Upper lobe of right lung (tissue), 1 donor: ENCODE measurements around the gene SNRPA1. TPM values are rescaled to one million over a fixed set of nuclear protein-coding genes. Genes with fewer than 3 reads are reported as not detected.

Source experiments
- ATAC-seq: fragments of 200-7000 bp; cut with Tn5 transposase; one replicate; pipeline ENCODE4 v1.9.1; 2020; ENCODE audit warnings: mild to moderate bottlenecking, moderate library complexity
- DNase-seq: peaks from one replicate; pipeline ENCODE4 v3.0.0-alpha.2; 2020
- H3K27ac ChIP-seq: fragments of 200-600 bp; one replicate; pipeline ENCODE4 v1.8.0; 2022
- H3K27me3 ChIP-seq: fragments of 200-600 bp; one replicate; pipeline ENCODE4 v1.8.0; 2022; ENCODE audit warnings: mild to moderate bottlenecking
- H3K36me3 ChIP-seq: fragments of 200-600 bp; one replicate; pipeline ENCODE4 v1.8.0; 2022
- H3K4me1 ChIP-seq: fragments of 200-600 bp; one replicate; pipeline ENCODE4 v1.8.0; 2022
- H3K4me3 ChIP-seq: fragments of 200-600 bp; one replicate; pipeline ENCODE4 v1.8.0; 2022; ENCODE audit warnings: mild to moderate bottlenecking
- H3K9me3 ChIP-seq: fragments of 200-600 bp; one replicate; pipeline ENCODE4 v1.8.0; 2022
- intact Hi-C: fragments of 100-400 bp; cut with DNase I; formaldehyde crosslinking; loops from one replicate; pipeline ENCODE4 v1.11.0; 2022
- total RNA-seq: library from RNA; stranded (reverse); fragmentation: NEBNext Ultra II Directional; extraction: Animal tissue kit (Norgen Biotek cat#: 25700); gene quantifications from one replicate; pipeline ENCODE4 v1.2.1, GENCODE V29; 2021
- TF ChIP-seq, protein P1 (sequence below): fragments of 200-600 bp; IDR thresholded peaks from one replicate; pipeline ENCODE4 v1.8.0; 2022; ENCODE audit warnings: antibody characterized with exemption
- donor health status: DM: no; HTN: yes; CAD: no; lungs with severe emphysema.

The SNRPA1 gene
- total RNA-seq, 1 donor from 2014 or later: 40.7 TPM

DNA sequence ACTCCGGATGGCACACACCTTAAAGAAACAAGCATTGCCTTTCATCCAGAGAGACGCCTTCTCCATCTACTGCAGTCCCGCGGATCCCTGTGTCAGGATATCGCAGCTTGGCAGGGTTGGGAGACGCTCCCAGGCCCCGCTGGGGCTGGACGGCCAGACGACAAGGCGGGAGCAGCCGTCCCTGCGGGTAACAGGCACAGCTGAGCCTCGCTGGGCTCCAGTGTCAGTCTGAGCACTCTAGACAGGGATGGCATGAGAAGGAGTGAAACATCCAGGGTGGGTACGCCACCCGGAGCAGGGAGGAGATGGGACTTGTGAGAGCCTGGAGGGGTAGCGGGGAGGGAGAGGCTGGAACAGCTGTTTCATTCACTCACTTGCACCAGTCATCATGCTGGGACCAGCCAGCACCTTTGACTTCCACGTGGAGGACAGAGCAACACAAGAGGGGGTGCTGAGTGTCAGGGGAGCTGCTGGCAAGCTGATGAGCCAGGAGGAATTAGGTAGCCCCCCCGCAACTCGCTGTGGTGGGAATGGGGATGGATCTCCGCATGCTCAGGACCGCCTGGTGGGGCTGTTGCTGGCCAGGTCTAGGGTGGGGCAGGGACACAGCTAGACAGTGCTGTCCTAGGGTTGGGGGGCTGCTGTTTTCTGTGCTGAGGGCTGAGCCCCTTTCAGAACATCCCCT, 31.6 kb upstream of the SNRPA1 start:
- peak; percentile 57 for DNase-seq
- H3K27ac ChIP-seq: no peak overlapping the region
- no peaks in the 10 kb centered on the region for H3K27me3 ChIP-seq
- no peaks in the 10 kb centered on the region for H3K4me1 ChIP-seq
- H3K36me3 ChIP-seq: no peaks in the 10 kb centered on the region
- TF ChIP-seq, protein P1, sequence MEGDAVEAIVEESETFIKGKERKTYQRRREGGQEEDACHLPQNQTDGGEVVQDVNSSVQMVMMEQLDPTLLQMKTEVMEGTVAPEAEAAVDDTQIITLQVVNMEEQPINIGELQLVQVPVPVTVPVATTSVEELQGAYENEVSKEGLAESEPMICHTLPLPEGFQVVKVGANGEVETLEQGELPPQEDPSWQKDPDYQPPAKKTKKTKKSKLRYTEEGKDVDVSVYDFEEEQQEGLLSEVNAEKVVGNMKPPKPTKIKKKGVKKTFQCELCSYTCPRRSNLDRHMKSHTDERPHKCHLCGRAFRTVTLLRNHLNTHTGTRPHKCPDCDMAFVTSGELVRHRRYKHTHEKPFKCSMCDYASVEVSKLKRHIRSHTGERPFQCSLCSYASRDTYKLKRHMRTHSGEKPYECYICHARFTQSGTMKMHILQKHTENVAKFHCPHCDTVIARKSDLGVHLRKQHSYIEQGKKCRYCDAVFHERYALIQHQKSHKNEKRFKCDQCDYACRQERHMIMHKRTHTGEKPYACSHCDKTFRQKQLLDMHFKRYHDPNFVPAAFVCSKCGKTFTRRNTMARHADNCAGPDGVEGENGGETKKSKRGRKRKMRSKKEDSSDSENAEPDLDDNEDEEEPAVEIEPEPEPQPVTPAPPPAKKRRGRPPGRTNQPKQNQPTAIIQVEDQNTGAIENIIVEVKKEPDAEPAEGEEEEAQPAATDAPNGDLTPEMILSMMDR: no peak
- H3K9me3 ChIP-seq: no peaks in the 10 kb centered on the region
- H3K4me3 ChIP-seq: no peak overlapping the region
- no peak for ATAC-seq
- intact Hi-C loops: no loop called here

DNA sequence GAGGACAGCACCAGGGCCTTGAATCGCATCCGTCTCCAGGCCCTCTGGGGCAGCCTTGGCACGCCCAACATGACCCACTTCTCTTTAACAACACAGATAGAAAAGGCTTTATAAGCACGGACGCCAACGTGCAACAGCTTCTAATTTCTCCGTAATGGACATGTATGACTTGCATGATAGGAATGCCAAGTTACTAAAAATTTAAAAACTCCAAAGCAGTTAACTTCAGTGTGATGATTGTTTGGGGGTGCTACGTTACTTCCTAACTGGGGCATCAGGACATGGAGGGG, 30.9 kb upstream of the SNRPA1 start:
- Histone ChIP-seq H3K4me3 (no peak overlapping the region), H3K4me1 (no peaks in the 10 kb centered on the region), H3K36me3 (no peaks in the 10 kb centered on the region), H3K9me3 (no peaks in the 10 kb centered on the region), H3K27ac (no peak overlapping the region), H3K27me3 (no peaks in the 10 kb centered on the region)
- no peak for ATAC-seq
- intact Hi-C loops: no loop called here
- no peak for DNase-seq
- TF ChIP-seq, protein P1: no peak

DNA sequence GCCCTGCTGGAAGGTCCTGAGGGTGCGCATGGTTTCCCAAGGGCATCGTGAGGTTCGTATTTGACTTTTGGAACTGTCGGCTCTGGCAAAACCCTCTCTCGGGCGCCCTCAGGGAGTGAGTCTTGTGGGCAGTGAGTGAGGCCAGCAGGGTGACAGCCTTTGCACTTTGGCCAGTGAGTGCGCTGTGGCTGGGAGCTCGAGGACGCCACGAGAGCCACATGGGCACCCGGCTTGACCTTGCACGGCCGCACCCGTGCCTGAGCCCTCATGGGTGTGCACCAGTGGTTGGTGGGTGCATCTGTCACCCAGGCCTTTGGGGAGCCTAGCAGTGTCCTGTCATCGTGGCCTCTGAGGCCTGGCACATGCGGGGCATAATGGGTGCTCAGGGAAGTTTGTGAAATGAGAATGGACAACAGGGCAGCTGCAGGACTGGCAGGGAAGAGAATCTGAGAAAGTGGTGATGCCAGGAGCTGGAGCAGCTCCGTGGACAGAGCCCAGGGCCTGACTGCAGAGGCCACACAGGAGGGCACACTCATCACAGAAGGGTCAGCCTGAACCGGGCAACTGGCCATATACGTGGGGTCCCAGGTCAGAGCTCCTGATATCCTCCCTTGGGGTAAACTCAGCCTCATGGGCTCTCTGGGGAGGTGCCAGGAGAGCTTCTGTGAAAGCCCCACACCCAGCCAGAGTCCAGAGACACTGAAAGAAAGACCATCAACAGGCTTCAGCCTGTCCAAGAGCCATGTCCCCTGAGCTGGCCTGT, 30.4 kb upstream of the SNRPA1 start:
- Histone ChIP-seq H3K4me3 (no peak overlapping the region), H3K27me3 (no peaks in the 10 kb centered on the region), H3K9me3 (no peaks in the 10 kb centered on the region), H3K4me1 (no peaks in the 10 kb centered on the region), H3K27ac (no peak overlapping the region), H3K36me3 (no peaks in the 10 kb centered on the region)
- TF ChIP-seq, protein P1: no peak
- ATAC-seq (no peak), DNase-seq (peak; percentile 56)
- intact Hi-C loops: no loop called here

DNA sequence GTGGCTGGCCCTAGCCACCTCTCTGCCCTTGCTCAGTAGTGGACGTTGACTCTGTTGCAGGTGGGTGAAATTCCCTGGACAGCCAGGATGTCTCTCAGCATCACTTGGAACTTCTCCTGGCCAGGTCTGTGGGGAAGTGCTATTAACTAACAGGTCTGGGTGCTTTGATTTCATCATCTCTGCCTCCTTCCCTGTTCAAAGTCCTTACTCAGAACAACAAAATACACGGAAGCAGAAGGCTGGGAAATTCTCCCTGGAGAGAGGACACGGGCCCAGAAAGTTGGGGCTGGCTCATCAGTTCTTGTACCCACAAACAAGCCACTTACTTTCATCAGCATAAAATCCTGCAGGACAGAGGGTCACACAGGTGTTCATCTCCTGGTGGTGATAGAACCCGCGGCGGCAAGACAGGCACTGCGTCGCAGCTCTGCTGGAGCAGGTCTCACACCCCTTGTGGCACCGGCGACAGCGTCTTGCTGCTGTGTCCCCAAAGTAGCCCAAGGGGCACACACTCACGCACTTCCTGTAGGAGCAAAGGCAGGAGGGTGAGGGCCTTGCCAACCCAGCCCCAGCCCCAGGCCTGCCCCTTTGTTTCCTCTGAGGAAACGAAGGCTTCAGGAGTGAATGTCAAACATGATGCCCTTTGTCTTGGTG, 29.6 kb upstream of the SNRPA1 start:
- no peak overlapping the region for H3K27ac ChIP-seq
- intact Hi-C loops: no loop called here
- TF ChIP-seq, protein P1: no peak
- no peaks in the 10 kb centered on the region for H3K9me3 ChIP-seq
- H3K36me3 ChIP-seq: no peaks in the 10 kb centered on the region
- ATAC-seq (peak; percentile 13), DNase-seq (peak; percentile 55)
- no peak overlapping the region for H3K4me3 ChIP-seq
- no peaks in the 10 kb centered on the region for H3K27me3 ChIP-seq
- no peaks in the 10 kb centered on the region for H3K4me1 ChIP-seq

DNA sequence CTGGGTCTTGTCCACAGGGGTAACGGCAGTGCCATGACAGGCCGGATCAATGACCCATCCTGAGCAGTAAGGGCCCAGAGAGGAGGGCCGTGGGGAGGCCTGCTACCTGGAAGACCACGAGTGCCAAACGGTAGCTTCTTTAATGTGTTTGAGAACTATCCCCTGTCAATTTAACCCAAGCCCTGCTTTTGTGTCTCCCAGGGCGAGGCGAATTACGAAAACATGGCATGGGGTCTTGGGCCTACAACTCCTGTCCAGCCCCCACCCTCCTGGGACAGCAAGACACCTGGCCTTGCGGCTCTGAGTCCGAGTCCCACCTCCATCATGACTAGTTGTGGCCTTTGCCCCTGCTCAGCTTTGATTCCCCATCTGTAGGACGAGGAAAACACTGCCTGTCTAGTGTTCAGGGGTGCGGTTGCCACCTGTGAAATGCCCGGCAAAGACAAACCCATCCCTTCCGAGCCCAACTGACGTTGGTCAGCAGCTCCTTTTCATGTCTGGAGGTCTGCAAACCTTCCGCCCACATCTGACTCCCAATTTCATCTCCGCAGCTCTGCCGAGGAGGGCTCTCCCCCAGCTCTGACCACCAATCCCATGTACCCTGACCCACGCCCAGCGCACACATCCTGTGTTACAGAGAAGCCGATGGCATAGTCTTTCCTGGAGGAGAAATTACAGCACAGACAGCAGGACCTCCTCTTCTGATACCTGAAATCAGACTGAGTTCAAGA, 28.9 kb upstream of the SNRPA1 start:
- H3K4me3 ChIP-seq: no peak overlapping the region
- H3K9me3 ChIP-seq: no peaks in the 10 kb centered on the region
- H3K36me3 ChIP-seq: no peaks in the 10 kb centered on the region
- ATAC-seq (no peak), DNase-seq (peak; percentile 33)
- intact Hi-C loops: no loop called here
- no peak overlapping the region for H3K27ac ChIP-seq
- H3K4me1 ChIP-seq: no peaks in the 10 kb centered on the region
- no peaks in the 10 kb centered on the region for H3K27me3 ChIP-seq
- TF ChIP-seq, protein P1: no peak
